Stimulated activated CD8-positive, alpha-beta memory T cell treated with anti-CD3 and anti-CD28 coated beads, Interleukin-7, amount 100 ng/mL, for 24 hours (primary cell): ENCODE measurements around the gene DCAF10.
"Not testable (repeated sequence)": the region's sequence is repeated elsewhere in the genome, so short reads cannot be mapped to it uniquely, and the experiment has no call there.

Source experiments
- DNase-seq: peaks from one replicate; pipeline ENCODE4 v3.0.0-alpha.2; 2020; ENCODE audit warnings: low read depth

Gene DCAF10

DNA sequence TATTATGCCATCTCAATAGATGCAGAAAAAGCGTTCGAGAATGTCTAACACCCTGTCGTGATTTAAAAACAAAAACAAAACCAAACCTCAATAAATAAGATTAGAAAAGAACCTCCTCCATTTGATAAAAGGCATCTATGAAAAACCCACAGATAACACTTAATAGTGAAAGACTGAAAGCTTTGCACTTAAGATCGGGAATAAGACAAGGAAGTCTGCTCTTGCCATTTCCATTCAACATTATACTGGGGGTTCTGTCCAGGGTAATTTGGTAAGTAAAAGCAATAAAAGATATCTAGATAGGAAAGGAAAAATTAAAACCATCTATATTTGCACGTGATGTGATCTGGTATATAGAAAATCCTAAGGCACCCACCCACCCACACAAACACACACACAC, 8.5 kb upstream of the DCAF10 start:
- DNase-seq = no peak

DNA sequence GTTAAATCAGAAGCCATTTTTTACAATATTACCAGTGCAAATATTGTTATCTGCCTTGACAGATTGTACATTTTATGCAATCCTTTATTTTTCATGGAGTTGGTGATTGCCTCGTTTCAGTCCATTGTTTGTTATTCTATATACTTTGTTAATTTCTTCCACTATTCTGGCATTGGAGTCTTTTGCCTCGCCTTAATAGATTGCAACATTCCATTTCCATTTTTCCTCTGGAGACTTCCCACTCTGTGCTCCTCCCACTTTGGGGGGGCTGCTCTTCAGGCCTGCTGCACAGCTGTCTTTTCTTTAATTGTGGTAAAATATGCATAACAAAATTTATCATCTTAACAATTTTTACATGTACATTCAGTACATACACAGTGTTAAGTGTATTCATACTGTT, 4.4 kb upstream of the DCAF10 start:
- no peak for DNase-seq

DNA sequence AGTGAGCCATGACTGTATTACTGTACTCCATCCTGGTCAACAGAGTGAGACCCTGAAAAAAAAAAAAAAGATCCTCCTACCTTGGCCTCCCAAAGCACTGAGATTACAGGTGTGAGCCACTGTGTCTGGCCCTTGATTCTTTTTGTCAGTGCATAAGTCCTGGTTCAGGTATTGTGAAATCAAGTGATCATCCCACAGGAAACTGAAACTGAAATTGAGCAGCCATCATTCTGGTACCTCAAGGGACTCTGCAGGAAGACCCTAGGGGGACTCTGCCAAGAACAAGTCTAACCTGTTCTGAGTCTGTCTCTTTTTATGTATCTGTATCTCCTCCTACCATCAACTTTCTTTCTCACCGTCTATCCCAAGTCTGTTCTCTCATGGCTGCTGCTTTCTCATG, 1.9 kb upstream of the DCAF10 start:
- no peak for DNase-seq

DNA sequence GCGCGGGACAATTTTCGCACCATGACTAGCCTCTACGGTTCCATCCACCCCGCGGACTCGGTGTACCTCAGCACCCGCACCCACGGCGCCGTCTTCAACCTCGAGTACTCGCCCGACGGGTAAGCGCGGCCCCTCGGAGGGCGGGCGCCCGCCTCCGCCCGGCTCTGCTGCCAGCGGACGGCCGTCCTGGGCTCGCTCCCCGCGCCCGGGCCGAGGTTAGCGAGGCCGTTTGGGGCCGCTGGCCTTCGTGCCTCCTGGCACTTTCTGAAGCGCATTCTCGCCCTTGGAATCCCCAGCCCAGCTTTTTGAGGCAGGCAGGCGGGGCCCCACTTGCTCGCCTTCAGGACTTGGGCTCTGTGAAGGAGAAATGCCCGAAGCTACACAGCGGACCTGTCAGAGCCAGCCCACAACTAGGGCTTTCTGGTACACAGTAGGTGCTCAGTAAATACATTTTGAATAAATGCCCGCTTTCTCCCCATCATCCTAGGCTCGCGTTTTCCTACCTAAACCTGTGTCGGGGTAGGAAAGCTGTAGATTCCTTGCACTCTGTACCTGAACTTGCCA, 772 bp downstream of the DCAF10 start:
- no peak for DNase-seq

DNA sequence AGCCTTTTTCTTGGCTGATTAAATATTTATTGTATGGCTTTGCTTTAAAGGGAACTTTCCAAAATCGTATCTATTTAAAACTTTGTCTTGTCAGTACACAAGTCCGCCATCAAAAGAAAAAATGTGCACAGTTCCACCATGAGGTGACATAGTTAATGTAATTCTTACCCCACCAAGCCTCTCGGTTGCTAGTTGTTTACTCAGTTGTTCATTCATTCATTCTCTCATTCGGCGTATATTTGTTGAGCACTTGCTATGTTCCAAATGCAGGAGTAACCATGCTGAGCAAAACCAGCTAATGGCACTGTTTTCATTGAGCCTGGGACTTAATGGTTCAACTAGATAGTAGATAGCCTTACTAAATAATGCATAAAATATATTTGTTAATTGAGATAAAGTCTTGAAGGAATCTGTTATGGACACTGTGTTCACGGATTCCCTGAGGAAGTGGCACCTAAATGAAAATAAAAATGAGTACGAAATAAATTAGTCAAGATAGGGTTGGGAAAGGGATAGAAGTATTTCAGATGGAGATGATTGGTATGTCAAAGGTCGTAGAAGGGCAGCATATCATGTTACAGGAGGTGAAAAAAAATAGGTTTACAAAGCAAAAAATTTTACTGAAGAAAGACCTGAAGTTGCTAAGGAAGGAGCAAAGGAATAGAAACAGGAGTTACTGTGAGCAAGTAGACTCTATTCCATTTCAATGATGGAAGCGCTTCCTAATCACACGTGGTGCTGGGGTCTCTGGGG, 1.5 kb downstream of the DCAF10 start:
- no peak for DNase-seq

DNA sequence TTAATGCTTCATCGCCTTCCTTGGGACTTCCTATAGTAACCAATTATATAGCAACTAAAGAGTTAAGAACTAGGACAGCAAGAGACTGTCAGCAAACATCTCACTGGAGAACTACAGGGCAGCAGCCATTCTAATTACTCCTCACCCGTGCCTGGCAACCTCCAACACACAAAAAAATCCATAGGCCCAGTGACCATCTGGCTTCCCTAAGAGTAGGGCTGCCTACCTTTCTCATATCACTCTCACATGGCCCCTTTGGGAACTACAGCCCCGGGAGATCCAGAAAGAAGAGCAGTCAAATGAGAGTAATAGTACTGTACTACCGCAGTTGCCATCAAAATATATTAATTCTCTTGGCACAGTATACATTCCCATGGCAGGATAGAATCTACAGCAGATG, 5.7 kb downstream of the DCAF10 start:
- no peak for DNase-seq

DNA sequence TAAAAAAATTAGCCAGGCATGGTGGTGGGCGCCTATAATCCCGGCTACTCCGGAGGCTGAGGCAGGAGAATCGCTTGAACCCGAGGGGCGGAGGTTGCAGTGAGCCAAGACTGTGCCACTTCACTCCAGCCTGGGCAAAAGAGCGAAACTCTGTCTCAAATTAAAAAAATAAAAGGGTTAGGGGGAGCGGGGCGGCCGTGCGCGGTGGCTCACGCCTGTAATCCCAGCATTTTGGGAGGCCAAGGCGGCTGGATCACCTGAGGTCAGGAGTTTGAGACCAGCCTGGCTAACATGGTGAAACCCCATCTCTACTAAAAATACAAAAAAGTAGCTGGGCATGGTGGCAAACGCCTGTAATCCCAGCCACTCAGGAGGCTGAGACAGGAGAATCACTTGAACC, 9.1 kb downstream of the DCAF10 start:
- not testable (repeated sequence) for DNase-seq

DNA sequence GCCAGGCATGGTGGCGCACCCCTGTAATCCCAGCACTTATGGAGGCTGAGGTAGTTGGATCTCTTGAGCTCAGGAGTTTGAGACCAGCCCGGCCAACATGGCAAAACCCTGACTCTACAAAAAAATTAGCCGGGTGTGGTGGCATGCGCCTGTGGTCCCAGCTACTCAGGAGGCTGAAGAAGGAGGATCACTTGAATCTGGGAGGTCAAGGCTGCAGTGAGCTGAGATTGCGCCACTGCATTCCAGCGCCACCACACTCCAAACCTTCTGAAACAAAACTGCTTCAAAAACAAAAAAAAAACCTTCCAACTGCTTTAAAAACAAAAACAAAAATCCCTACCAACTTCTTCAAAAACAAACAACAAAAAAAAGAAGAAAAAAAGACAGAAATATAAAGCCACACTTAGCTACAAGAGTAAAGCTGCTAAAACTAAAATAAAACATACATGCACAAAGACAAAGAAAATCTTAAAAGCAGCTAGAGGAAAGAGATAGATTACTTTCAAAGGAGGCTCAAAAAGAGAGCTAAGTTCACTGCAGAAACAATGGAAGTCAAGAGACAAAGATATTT, 11.4 kb downstream of the DCAF10 start:
- no peak for DNase-seq

DNA sequence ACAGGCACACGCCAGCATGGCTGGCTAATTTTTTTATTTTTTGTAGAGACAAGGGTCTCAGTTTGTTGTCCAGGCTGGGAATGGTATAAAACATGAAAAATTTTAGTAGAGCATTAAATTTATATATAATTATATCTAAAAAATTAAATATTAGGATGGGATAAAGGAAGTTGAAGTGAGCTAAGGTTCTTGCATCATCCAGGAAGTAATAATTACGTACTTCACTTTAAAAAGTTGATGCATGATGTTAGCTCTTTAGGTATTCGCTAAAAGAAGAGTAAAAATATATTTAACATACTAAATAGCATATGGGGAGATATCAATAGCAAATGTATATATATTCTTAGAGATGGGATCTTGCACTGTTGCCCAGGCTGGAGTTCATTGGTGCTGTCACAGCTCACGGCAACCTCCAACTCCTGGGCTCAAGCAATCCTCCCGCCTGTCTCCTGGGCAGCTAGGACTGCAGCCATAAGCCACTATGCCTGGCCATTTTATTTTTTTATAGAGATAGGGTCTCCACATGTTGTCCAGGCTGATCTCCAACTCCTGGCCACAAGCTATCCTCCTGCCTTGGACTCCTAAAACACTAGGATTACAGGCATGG, 12.3 kb downstream of the DCAF10 start:
- DNase-seq = no peak

DNA sequence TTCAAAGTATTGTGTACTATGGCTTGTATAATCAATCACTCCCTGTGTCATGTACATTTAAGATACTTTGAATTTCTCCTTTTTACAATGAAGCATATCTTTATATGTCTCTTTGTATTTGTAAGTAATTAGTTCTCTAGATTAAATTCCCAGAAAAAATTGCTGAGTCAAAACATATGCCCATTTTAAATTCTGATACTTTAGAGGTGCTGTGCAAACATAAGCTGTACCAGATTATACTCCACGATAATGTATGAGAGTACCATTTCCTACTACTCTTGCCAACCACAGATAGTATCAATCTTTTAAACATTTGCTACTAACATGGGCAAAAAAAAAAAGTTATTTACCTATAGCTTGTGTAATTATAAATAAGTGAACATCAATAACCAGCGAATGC, 18.3 kb downstream of the DCAF10 start:
- DNase-seq = no peak

DNA sequence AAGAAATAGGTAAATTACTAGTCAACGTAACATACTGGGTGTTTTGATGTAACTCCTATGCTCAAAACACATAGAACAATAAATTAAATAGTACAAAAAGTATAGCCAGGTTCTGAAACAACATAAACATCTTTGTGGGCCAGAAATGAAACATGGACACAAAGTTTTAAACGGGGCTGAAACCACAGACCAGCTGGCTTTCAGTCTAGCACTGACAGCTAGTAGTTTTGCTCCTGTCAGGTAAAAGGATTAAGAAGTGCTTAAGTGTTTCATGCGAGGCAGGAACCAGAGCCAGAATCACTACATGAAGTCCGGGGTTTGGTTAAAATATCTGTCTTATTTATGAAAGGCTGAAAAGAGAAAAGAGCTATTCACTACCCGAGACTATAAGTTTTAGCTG, 19.5 kb downstream of the DCAF10 start:
- DNase-seq = no peak

DNA sequence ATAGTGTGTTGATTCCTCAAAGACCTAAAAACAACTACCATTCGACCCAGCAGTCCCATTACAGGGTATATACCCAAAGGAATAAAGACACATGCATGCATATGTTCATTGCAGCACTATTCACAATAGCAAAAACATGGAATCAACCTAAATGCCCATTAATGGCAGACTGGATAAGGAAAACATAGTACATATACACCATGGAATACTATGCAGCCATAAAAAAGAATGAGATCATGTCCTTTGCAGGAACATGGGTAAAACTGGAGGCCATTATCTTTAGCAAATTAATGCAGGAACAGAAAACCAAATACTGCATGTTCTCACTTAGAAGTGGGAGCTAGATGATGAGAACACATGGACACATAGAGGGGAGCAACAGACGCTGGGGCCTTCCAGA, 24.6 kb downstream of the DCAF10 start:
- not testable (repeated sequence) for DNase-seq

DNA sequence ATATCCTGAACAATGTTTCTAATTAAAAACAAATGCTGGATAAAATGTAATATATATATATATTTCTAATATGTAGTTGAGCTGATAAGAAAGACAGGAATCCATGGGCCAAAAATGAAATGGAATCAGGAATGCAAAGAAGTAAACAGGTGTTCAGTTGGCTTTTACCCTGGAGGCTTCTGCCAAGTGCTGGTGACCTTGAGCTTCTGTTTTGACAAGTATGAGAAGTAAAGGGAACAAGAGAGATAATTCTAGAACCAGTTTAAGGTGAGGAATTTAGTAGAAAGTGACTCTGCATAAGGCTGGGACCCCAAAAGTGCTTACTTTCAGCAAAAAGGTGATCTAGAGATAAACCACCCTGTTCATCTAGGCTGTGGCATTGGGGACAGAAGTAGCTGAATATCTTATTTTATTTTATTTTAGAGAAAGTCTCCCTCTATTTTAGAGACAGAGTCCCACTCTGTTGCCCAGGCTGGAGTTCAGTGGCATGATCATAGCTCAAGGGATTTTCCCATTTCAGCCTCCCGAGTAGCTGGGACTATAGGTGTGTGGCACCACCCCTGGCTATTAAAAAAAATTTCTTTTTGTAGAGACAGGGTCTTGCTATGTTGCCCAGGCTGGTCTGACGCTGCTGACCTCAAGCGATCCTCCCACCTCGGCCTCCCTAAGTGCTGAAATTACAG, 27.0 kb downstream of the DCAF10 start:
- no peak for DNase-seq

DNA sequence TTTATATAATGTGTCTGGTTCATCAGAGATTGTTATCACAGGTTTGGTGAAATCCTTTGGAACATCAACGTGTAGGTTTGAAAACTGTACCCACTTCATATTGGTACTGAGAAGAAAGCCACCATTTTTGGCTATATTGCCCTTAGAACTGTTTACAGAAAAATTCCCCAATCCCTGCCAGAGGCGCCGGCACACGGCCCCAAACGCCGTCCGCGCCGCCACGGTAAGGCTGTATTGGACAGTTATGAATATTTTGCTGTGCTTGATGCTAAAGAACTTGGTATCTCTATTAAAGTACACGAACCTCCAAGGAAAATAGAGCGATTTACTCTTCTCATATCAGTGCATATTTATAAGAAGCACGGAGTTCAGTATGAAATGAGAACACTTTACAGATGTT, 35.2 kb downstream of the DCAF10 start:
- DNase-seq = no peak

DNA sequence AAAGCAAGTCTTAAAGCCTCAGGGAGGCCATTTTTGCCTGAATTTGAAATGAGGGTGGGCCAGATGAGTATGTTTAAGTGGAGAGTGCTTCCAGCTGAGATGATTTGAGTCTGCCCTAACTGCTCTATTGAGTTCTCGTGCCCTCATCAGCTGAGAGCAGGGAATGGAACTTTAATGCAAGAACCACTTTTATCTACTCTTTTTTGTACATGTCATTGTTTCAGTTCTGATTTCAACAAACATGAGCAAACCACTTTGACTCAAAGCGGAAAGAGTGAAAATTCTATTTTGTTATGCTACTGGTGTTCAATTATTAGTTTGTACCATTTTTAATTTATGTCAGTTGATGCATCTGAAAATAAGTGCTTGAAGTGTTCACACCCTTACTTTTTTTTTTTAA, 35.8 kb downstream of the DCAF10 start:
- no peak for DNase-seq

DNA sequence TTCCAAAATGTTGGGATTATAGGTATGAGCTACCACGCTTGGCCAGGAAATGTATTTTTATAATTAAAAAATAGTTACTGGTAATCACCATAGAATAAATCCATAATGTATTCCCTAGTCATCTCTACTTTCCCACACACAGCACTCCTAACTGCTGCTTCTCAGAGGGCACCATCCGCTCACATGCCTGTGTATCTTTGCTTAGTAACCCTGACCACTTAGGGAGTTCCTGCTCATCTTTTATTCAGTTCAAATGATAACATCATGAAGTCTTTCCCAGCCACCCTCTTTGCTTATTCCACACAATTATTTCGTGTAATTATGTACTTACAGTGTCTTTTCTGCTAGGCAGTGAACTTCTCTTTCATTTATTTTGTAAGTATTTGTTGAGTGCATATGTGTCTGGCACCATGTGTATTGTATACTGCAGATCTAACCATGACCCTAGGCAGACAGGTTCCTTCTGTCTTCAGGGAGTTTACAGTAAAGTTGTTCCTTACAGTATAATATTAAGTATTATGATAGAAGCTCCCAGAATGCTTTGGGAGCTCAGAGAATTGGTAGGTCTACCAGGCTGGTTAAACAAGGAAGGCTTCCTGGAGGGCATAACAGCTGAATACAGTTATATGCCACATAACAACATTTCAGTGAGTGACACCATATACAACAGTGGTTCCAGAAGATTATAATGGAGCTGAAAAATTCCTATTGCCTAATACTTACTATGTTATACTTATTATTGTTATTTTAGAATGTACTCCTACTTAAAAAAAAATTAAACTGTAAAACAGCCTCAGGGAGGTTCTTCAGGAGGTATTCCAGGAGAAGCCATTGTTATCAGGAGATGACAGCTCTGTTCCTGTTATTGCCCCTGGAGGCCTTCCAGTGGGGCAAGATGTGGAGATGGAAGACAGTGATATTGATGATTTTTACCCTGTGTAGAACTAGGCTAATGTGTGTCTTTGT, 39.2 kb downstream of the DCAF10 start:
- no peak for DNase-seq

DNA sequence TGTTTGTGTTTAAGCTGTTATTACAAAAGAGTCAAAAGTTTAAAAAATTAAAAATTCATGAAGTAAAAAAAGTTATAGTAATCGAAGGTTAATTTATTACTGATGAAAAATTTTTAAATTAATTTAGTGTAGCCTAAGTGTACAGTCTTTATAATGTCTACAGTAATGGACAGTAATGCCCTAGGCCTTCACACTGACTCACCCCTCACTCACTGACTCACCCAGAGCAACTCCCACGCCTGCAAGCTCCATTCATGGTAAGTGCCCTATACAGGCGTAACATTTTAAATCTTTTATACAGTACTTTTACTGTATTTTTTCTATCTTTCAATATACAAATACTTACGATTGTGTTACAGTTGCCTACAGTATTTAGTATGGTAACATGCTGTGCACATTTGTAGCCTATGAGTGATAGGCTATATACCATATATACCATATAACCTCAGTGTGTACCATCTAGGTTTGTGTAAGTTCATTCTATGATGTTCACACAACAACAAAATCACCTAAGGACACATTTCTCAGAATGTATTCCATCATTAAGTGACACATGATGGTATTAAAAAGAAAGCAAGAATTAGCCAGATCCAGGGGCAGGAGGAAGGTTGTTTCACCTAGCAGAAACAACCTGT, 40.1 kb downstream of the DCAF10 start:
- DNase-seq = no peak

DNA sequence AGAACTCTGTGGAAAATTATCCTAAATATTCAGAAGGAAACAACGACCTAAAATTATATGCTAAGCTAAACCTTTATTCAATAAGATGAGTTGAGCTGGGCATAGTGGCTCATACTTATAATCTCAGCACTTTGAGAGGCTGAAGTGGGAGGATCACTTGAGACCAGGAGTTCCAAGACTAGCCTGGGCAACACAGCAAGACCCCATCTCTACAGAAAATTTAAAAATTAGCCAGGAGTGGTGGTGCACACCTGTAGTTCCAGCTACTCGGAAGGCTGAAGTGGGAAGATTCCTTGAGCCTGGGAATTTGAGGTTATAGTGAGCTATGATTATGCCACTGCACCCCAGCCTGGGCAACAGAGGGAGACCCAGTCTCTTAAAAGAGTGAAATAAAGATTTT, 51.6 kb downstream of the DCAF10 start:
- DNase-seq = no peak

DNA sequence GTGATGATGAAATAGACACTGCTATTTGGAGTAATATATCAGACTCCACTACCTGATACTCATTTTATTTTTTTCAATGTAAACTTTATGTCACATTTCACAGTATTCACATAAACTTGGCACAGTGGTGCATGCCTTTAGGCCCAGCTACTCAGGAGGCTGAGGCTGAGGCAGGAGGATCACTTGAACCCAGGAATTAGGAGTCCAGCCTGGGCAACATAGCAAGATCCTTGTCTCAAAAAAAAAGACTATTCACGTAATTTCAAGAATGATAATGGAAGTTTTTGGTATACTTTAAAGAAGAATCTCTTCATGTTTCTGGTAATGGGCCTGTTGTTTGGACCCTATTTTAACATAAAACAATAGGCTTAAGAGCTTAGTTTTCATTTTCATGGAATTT, 56.0 kb downstream of the DCAF10 start:
- no peak for DNase-seq

DNA sequence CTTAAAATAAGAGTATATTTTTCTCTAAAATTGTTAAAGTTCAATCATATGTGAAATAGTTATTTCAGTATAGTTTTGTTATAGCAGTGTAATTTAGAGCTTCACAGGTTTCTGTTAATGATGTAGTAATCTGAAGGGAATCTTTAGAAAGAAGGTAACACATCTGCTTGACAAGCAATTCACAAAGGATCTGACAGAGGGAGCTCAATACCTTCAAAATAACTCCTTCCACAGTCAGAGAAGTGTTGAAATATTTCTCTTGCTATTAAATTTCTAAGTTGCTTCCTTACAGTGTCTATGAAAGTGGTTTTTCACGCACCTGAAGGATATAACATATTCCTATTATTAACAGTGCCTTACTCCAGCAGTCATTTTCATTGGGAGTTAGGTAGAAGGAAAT, 58.4 kb downstream of the DCAF10 start:
- DNase-seq = no peak

DNA sequence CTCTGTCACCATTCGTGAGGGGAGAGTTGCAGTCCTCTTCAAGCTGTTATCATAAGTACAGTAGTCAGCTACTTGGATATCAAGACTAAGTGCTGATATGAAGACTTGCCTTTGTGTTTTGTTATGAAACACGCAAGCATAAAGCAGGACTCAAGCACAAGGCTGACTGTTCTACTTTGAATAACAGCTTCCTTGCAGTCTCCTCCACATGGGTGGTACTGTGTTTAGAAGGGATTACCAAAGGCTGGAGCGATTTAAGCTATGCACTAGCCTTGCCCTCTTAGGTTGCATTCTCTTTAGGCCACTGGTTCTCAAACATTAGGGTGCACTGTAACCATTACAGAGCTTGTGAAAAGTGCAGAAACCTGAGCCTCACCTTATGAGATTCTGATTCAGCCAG, 61.9 kb downstream of the DCAF10 start:
- DNase-seq = no peak
